MM.1S (cell line): ENCODE measurements around the gene THAP7.

ENCODE experiments used
- EZH2 ChIP-seq: fragments of 300-600 bp; sonication (generic); optimal IDR thresholded peaks from 2 replicates; pipeline ENCODE3; 2017; ENCODE audit warnings: low read depth, mild to moderate bottlenecking, antibody characterized with exemption, low read length, mixed read lengths
- EZH2phosphoT487 ChIP-seq: fragments of 300-600 bp; sonication (generic); IDR thresholded peaks from 2 replicates; pipeline ENCODE4 v1.6.1; 2018; ENCODE audit warnings: antibody characterized with exemption, low read length
- TF ChIP-seq, protein P1 (sequence below): fragments of 300-600 bp; sonication (generic); IDR thresholded peaks from 2 replicates; pipeline ENCODE4 v1.5.1; 2016; ENCODE audit warnings: antibody characterized with exemption, low read length, mixed read lengths

- TF ChIP-seq EZH2 (no peak), EZH2phosphoT487 (no peak)
- TF ChIP-seq, protein P1, sequence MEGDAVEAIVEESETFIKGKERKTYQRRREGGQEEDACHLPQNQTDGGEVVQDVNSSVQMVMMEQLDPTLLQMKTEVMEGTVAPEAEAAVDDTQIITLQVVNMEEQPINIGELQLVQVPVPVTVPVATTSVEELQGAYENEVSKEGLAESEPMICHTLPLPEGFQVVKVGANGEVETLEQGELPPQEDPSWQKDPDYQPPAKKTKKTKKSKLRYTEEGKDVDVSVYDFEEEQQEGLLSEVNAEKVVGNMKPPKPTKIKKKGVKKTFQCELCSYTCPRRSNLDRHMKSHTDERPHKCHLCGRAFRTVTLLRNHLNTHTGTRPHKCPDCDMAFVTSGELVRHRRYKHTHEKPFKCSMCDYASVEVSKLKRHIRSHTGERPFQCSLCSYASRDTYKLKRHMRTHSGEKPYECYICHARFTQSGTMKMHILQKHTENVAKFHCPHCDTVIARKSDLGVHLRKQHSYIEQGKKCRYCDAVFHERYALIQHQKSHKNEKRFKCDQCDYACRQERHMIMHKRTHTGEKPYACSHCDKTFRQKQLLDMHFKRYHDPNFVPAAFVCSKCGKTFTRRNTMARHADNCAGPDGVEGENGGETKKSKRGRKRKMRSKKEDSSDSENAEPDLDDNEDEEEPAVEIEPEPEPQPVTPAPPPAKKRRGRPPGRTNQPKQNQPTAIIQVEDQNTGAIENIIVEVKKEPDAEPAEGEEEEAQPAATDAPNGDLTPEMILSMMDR, result no peak
Measured at GRCh38 chr22:21047730-21048129, 45.8 kb upstream of the THAP7 start.
